ENCODE measurements around the gene FAM222B.

DNA sequence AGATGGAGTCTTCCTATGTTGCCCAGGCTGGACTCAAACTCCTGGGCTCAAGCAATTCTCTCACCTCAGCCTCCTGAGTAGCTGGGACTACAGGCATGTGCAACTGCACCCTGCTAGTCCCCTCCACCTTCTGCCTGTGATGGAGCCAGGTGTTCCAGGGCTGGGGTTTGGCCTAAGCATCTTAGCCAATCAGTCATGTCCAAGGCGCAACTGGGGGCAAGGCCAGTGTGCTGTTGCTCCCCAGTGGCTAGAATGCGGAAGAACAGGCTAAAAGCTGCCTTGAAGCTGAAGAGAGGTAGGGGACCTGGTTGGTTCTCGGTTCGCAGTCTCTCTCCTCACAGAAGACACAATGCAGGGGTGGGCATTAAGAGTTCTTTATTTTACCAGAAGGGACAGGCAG is 36.4 kb upstream of the FAM222B start:
- TF ChIP-seq CTCF (IDR thresholded peaks at IDR 0.05), result peak; percentile 31; the same call in 1 of the 2 replicates
- TF ChIP-seq NFATC4 (CRISPR knock-in tag; IDR thresholded peaks at IDR 0.05), result no peak
- TF ChIP-seq, protein P1, sequence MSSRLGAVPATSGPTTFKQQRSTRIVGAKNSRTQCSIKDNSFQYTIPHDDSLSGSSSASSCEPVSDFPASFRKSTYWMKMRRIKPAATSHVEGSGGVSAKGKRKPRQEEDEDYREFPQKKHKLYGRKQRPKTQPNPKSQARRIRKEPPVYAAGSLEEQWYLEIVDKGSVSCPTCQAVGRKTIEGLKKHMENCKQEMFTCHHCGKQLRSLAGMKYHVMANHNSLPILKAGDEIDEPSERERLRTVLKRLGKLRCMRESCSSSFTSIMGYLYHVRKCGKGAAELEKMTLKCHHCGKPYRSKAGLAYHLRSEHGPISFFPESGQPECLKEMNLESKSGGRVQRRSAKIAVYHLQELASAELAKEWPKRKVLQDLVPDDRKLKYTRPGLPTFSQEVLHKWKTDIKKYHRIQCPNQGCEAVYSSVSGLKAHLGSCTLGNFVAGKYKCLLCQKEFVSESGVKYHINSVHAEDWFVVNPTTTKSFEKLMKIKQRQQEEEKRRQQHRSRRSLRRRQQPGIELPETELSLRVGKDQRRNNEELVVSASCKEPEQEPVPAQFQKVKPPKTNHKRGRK (CRISPR knock-in tag; IDR thresholded peaks at IDR 0.05; ENCODE audit: borderline replicate concordance), result no peak
- TF ChIP-seq ZNF671 (CRISPR knock-in tag; IDR thresholded peaks at IDR 0.05), result no peak
- no peak for TF ChIP-seq ATF3 (CRISPR knock-in tag; conservative IDR thresholded peaks at IDR 0.05)
- no peak for TF ChIP-seq E2F5 (CRISPR knock-in tag; IDR thresholded peaks at IDR 0.05)
- no peak for TF ChIP-seq ETV6 (CRISPR knock-in tag; IDR thresholded peaks at IDR 0.05)
- no peak for TF ChIP-seq ZBTB21 (CRISPR knock-in tag; IDR thresholded peaks at IDR 0.05; ENCODE audit: borderline replicate concordance)

All from WTC11 (cell line).